SH-SY5Y (cell line): ENCODE data around the gene TMEM140.

ENCODE experiments used
- GATA2 ChIP-seq: IDR thresholded peaks from 2 replicates; pipeline ENCODE4 v1.6.1; 2011; ENCODE audit warnings: mild to moderate bottlenecking, low read depth, low read length
- GATA3 ChIP-seq: IDR thresholded peaks from 2 replicates; pipeline ENCODE4 v1.6.1; 2011; ENCODE audit warnings: low read depth, mild to moderate bottlenecking, low read length, moderate library complexity

Gene TMEM140

DNA sequence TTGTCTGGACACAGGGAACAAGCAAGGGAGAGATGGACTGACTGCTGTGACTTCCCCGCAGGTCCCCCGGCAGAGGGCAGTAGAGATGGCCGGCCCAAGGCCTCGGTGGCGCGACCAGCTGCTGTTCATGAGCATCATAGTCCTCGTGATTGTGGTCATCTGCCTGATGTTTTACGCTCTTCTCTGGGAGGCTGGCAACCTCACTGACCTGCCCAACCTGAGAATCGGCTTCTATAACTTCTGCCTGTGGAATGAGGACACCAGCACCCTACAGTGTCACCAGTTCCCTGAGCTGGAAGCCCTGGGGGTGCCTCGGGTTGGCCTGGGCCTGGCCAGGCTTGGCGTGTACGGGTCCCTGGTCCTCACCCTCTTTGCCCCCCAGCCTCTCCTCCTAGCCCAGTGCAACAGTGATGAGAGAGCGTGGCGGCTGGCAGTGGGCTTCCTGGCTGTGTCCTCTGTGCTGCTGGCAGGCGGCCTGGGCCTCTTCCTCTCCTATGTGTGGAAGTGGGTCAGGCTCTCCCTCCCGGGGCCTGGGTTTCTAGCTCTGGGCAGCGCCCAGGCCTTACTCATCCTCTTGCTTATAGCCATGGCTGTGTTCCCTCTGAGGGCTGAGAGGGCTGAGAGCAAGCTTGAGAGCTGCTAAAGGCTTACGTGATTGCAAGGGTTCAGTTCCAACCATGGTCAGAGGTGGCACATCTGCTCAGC, 16.6 kb downstream of the TMEM140 start:
- TF ChIP-seq GATA3 (no peak), GATA2 (no peak)

DNA sequence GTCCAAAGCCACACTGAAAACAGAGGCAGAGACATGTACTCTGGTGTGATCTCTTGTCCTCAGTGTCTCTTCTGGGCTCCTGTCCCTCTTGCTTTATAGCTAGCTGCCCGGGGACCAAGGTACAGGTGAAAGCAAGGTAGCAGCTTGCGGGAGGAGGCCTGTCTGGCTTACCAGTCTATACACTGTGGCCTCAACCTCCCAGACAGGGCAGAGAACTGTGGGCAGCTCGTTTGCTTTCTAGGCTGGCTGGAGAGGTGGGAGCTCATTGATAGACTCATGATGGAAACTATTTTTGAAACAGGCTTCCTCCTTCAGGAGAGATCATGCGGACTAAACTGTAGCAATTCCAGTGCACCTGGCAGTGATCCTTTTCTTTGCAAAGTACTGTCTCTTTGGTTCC, 18.0 kb downstream of the TMEM140 start:
- TF ChIP-seq GATA2 (no peak), GATA3 (no peak)

DNA sequence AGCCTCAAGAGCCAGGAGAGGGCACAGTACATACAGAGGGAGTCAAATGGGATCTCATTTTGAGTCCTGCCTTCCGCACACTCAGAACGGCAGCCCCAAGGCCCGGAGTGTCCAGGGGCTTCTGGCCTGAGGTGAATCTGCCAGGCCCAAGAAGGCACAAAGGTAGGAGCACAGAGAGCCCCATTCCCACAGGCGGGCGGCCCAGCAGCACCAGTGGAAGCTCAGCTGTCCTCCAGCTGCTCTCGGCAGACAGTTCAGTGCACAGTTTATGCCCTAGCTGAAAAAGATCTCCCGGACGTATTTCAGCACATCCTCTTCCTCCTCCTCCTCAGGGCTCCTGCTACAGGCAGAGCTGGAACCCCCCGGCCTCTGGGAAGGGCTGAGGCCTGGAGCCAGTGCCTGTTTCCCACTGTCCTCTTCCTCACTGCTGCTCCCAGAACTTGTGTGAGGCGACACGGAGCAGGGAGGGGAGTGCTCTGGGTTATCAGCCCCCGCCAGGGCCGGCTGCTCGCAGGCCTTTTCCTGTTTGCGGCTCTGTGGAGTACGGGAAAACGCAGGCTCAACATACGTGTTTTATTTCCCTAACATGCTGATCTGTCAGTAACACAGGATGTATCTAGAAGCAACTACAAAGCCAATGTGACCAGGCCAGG, 18.6 kb downstream of the TMEM140 start:
- TF ChIP-seq GATA3 (no peak), GATA2 (no peak)

DNA sequence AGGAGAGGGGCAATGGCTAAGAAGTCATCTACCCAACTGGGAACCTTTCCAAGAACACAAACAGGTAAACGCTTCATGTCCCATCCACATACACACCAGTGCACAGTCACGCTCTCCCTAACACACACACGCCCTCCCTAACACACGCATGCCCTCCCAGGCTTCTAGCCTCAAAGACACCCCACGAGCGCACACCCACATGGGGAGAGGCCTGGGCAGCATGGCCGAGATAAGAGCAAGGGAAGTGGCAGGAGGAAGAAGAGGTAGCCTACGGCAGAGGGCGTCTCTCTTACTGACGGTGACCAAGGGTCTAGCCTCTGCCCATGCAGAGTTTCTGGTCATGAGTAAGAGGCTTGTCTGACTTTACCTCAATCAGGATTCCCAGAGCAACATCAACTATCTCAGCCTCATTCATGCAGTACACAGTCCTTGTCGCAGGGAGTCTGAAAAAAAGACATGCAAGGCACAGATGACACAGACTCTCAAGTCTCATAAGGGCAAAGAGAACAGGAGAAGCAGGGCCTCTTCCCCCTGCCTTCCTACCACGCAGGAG, 19.6 kb downstream of the TMEM140 start:
- TF ChIP-seq GATA3: no peak
- no peak for TF ChIP-seq GATA2

DNA sequence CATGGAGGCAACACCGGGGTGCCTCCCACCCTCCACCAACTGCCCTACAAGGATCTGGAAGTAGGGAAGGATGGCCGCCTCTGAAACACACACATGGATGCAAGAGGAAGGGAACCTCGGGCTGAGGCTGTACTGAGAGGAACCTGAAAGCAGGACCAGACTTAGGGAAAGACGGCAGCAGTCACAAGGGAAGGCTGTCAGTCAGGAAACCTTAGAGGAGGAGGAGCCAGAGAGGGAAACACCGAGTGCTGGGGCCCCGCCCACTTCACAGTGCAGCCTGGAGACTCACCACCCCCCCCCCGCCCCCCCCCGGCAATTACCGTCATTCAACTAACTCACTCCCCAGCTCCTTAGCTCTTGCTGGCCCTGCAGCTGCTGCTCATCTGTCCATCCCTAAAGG, 20.1 kb downstream of the TMEM140 start:
- TF ChIP-seq GATA2 (no peak), GATA3 (no peak)

DNA sequence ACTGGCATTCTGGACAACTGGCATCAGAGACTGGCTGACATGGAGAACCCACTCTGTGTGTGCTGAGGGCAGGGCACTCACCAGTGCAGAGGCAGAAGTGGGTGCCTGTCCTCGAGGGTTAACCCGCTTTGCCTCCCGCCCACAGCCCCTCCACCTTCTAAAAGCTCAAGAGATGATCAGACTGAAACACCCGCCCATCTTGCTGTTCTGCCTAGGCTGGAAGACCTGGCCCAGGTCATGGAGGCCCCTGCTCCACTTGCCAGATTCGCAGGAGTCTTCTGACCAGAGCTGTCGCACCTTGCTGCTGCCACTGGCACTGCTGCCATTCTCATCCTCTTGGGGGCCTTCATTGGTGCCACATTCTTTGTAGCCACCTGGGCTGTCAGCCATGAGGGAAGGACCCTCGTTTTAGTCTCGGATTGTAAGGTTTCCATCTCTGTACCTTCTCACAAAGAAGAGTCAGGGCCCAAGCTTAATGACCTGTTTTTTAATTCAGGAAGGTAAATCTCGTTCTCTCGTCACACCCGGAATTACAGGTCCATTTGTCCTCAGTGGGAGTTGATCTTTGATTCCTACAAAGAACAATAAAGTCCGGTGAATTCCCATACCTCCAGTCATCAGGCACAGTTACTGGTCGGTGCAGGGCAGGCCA, 20.7 kb downstream of the TMEM140 start:
- TF ChIP-seq GATA2 (no peak), GATA3 (no peak)

DNA sequence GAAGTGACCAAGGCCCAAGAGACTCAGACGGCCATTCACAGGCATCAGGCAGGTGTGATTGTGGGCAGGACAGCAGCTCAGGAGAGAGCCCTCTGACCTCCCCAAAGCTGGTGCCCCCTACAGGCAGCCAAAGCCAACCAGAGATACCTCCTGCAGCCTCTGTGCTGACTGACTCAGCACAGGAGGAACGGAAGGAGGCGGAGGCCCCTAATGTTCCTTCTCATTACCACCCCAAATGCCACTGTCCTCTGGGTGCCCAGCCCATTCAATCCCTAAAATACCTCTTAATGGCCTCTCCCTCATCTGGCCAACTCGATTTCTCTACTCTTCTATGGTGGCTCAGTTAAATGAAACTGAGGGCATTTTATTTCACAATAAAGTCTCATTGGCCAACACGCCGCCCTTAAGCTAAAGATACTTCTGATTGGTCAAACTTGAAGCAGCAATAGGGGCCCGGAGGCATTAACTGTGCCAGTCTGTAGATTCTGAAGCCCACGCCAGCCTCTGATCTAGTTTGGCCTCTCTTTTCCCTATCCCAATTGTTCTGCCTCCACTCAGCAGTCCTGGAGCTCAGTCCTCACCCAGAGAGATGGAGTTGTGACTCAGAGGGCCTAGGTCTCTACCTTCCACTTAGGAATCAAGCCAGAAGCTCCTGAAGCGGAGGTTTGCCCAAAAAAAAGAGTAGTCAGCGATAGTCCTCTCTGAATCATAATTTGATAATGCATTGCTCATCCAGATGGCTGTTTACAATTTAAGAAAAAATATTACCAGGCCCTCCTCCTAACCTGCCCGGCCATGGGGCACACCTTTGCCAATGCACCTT, 21.5 kb downstream of the TMEM140 start:
- TF ChIP-seq GATA2: no peak
- no peak for TF ChIP-seq GATA3

DNA sequence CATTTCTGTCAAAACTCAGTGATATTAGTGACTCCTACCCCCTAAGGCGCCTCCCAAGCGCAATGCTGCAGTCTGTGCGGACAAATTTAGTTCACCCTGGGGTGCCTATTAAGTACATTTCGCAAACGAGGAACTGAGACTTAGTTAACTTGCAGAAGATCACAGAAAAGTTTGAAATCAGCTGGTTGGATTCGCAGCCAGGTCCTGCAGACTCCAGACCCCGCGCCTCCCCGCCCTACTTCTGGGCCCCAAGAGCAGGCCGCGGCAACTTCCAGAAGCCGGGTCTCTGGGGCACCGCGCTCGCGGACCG, 22.0 kb downstream of the TMEM140 start:
- TF ChIP-seq GATA3 (no peak), GATA2 (no peak)

DNA sequence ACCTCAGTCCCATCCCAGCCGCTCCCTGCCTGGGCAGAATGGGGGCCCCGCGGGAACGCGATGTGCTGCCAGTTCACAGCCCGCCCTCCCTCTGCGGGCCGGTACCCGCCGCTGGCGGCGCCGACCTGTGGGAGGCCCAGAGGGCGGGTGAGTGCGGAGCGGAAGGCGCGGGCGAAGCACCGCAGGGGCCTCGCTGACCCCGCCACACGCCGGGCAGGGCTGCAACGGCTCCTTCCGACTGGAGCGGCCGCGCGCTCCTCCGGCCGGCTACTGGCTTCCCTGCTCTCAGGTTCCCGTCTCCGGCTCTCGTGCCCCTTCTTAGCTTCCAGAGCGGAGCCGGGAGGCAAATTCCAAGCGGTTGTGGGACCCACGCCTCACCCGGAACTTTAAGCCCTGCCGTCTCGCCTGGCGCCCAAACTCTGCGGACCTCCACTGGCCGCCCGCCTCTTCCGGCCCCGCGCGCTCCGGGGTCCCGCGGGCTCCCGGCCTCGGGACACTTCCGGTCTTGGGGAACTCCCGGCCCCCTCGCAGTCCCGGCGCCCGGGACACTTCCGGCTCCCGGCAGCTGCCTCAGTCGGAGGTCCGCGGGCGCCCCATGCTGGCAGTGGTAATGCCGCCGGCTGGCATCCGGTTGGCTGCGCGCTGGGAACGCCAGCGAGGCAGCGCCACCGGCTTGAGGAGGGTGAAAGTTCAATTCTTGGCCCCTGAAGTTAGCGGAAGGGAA, 22.6 kb downstream of the TMEM140 start, which contains the start of gene CYREN:
Gene CYREN, minus strand, starts transcription at position 434 of the 724 bp plus-strand sequence. CDS start 1,785 bp downstream, outside the sequence.
- TF ChIP-seq GATA3 (no peak), GATA2 (peak; percentile 18; the same call in 1 of the 2 replicates)

DNA sequence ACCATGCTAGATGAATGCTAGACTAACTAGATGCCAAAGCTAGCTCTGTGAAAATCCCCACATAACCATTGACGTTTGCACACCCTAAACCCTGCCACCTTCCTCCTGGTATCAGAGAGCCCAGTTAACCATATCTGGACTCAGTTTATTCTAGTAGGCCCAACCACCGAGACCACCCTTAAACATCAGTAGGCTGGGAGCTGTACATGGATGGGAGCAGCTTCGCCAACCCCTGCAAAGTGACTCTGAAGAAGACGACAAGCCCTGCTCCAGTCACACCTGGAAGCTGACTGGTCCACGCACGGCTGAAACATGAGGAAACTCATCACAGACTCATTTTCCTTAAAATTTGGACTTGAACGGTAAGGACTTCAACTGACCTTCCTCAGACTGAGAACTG, 27.1 kb downstream of the TMEM140 start:
- TF ChIP-seq GATA2: no peak
- TF ChIP-seq GATA3: no peak

DNA sequence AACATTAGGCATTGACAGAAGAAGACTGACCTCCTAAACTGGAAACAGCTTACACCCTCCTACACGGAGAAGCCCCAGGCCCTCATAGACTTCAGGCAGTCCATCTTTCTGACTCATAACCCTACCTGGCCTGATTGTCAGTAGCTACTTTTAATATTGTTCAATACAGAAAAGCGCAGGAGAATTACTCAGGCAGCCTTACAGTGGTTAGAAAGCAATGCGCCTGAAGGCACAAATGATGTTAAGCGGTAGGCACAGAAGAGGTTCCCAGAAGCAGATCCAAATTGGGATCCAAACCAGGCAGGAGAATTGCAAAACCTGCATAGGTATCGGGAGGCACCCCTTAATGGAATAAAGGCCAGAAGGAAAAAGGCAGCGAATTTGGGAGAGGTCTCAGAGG, 28.1 kb downstream of the TMEM140 start:
- TF ChIP-seq GATA3: no peak
- TF ChIP-seq GATA2: no peak

DNA sequence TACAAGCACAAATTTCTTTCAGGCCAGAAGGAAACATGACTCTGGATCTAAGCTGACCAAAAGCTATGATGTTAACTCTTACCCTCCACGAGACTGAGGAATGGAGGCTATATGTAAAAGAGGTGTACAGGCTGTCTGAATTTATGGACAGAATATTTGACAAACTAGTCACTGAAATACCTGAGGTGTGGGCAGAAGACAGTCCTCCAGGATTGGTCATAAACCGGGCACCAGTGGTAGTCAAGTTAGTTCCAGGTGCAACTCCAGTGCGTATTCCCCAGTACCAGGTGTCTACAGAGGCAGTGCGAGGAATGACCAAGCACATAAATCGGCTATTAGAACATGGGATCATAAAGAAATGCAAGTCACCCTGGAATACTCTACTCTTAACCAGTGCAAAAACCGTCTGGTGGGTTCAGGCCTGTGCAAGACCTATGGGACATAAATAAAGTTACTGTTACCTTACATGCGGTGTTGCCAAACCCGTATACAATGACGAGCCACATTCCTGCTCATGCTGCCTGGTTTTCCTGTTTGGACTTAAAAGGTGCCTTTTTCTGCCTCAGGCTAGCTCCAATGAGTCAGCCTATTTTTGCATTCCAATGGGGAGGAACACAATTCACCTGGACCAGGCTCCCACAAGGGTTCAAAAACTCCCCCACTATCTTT, 29.3 kb downstream of the TMEM140 start:
- TF ChIP-seq GATA3 (no peak), GATA2 (no peak)

DNA sequence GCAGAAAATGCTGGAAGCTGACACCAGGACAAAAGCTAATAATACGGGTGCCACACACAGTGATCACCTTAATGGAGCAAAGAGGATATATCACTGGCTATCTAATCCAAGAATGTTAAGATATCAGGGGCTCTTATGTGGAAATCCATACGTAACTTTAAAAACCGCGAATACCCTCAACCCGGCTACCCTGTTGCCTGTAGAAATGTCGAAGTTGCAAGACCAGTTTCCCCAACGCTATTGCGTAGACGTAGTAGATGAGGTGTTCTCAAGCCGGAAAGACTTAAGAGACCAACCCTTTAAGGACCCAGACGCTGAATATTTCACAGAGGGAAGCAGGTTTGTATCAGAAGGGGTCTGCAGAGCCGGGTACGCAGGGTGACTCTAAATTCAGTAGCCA, 30.5 kb downstream of the TMEM140 start:
- TF ChIP-seq GATA2 (no peak), GATA3 (no peak)
